ENCODE data around the gene RNF207.

RNF207 gene

GRCh38 chr1:6176779-6177178 lies 29.1 kb upstream of the RNF207 start:
- Histone ChIP-seq H3K36me3 (ENCODE audit: control insufficient read depth, insufficient read depth, low read length) (no peaks in the 10 kb centered on the region), H3K4me3 (replicated peaks; ENCODE audit: low read depth, low read length) (no peak overlapping the region), H3K27me3 (replicated peaks; ENCODE audit: control insufficient read depth, insufficient read depth, low read length) (peaks cover 5% of the 10 kb centered on the region)
- no peak for TF ChIP-seq CTCF (IDR thresholded peaks at IDR 0.05; ENCODE audit: insufficient read depth, low read length, poor library complexity, severe bottlenecking)
- no peak for DNase-seq (ENCODE audit: extremely low read depth, insufficient read length)

GRCh38 chr1:6177681-6178380 lies 28.1 kb upstream of the RNF207 start:
- DNase-seq (ENCODE audit: extremely low read depth, insufficient read length), result no peak
- Histone ChIP-seq H3K36me3 (ENCODE audit: control insufficient read depth, insufficient read depth, low read length) (no peaks in the 10 kb centered on the region), H3K27me3 (replicated peaks; ENCODE audit: control insufficient read depth, insufficient read depth, low read length) (peaks cover 5% of the 10 kb centered on the region), H3K4me3 (replicated peaks; ENCODE audit: low read depth, low read length) (no peak overlapping the region)
- no peak for TF ChIP-seq CTCF (IDR thresholded peaks at IDR 0.05; ENCODE audit: insufficient read depth, low read length, poor library complexity, severe bottlenecking)

- DNase-seq (ENCODE audit: extremely low read depth, insufficient read length), result no peak
- Histone ChIP-seq H3K4me3 (replicated peaks; ENCODE audit: low read depth, low read length) (no peak overlapping the region), H3K27me3 (replicated peaks; ENCODE audit: control insufficient read depth, insufficient read depth, low read length) (peaks cover 5% of the 10 kb centered on the region), H3K36me3 (ENCODE audit: control insufficient read depth, insufficient read depth, low read length) (no peaks in the 10 kb centered on the region)
- TF ChIP-seq CTCF (IDR thresholded peaks at IDR 0.05; ENCODE audit: insufficient read depth, low read length, poor library complexity, severe bottlenecking), result no peak
These were observed 27.0 kb upstream of the RNF207 start for GRCh38 chr1:6178751-6179563.

DNA sequence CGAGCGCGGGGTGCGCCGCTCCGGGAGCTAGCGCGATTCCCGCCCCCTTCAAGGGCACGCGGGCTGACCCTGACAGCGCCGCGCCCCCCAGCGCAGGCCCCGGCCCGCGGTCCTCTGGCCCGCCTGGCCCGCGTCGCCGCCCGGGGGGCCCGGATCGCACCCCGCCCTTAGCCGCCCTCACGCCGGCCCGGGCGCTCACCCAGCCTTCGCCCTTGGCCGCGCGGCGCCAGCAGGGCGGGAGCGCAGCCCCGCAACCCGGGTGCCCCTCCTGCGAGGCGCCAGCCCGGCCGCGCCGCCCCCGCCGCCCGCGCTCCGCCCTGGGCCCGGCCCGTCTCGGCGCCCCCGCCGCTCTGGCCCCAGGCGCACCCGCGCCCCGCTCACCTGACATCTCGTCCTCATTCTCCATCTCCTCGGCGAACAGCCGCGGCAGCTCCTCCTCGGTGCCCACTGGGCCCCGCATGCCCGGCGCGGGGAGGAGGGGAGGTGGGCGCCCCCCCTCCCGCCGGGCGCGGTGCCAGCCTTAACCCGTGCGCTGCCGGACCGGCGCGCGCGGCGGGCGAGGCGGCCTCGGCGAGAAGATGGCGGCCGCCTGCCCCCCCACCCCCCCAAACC lies 26.2 kb upstream of the RNF207 start:
- Histone ChIP-seq H3K4me3 (replicated peaks; ENCODE audit: low read depth, low read length) (no peak overlapping the region), H3K27me3 (replicated peaks; ENCODE audit: control insufficient read depth, insufficient read depth, low read length) (peaks cover 5% of the 10 kb centered on the region), H3K36me3 (ENCODE audit: control insufficient read depth, insufficient read depth, low read length) (peaks cover 1% of the 10 kb centered on the region)
- no peak for DNase-seq (ENCODE audit: extremely low read depth, insufficient read length)
- no peak for TF ChIP-seq CTCF (IDR thresholded peaks at IDR 0.05; ENCODE audit: insufficient read depth, low read length, poor library complexity, severe bottlenecking)

GRCh38 chr1:6180268-6180706 lies 25.6 kb upstream of the RNF207 start, which contains the start of gene CHD5:
Gene CHD5, minus strand, starts transcription at chr1:6180321. Its CDS starts 298 bp downstream, at chr1:6180023.
- peaks cover 5% of the 10 kb centered on the region for H3K27me3 ChIP-seq (replicated peaks; ENCODE audit: control insufficient read depth, insufficient read depth, low read length)
- DNase-seq (ENCODE audit: extremely low read depth, insufficient read length), result no peak
- H3K4me3 ChIP-seq (replicated peaks; ENCODE audit: low read depth, low read length), result no peak within 1 kb of the TSS
- H3K36me3 ChIP-seq (ENCODE audit: control insufficient read depth, insufficient read depth, low read length), result peaks cover 1% of the 10 kb centered on the region
- TF ChIP-seq CTCF (IDR thresholded peaks at IDR 0.05; ENCODE audit: insufficient read depth, low read length, poor library complexity, severe bottlenecking), result no peak
